HepG2 (cell line): Measurements from ENCODE around the gene DAB2IP. TPM values are rescaled to one million over a fixed set of nuclear protein-coding genes. Genes with fewer than 3 reads are reported as not detected.

Experiments
- KAT2B ChIP-seq: fragments of 150-350 bp; IDR thresholded peaks from 2 replicates; pipeline ENCODE4 v1.6.1; 2014; ENCODE audit warnings: low read depth, low read length, borderline replicate concordance
- NFE2L1 ChIP-seq: sonication (generic); formaldehyde crosslinking; IDR thresholded peaks from 2 replicates; pipeline ENCODE4 v1.4.0; 2020; ENCODE audit warnings: missing genetic modification reagents, mild to moderate bottlenecking, borderline replicate concordance
- RCOR2 ChIP-seq: IDR thresholded peaks from 2 replicates; pipeline ENCODE4 v1.6.1; 2016; ENCODE audit warnings: missing biosample characterization, missing genetic modification reagents
- ZNF501 ChIP-seq: sonication (generic); formaldehyde crosslinking; IDR thresholded peaks from 2 replicates; pipeline ENCODE4 v1.5.1; 2020; ENCODE audit warnings: mild to moderate bottlenecking, moderate library complexity, missing genetic modification reagents
- ZNF547 ChIP-seq: sonication (generic); formaldehyde crosslinking; IDR thresholded peaks from 2 replicates; pipeline ENCODE4 v1.5.1; 2020; ENCODE audit warnings: mild to moderate bottlenecking, missing genetic modification reagents
- polyA plus RNA-seq, 8 experiments: library from polyadenylated mRNA; depleted of rRNA in 3 of 8; stranded (reverse) in 7 of 8; unstranded in 1 of 8; fragments of >200 nt; fragmentation: Illumina TruSeq in 4 of 8; extraction: Trizol in 4 of 8; gene quantifications; 2 replicates each; pipeline versions ENCODE4 v1.2.1 to v1.2.3, GENCODE V29; 2011 to 2016; ENCODE audit warnings: low read depth in 4 of 8, missing spikeins in 1 of 8, mixed read lengths in 1 of 8; ENCODE audit not compliant: insufficient read depth in 1 of 8
- total RNA-seq, 5 experiments: library from RNA; depleted of rRNA; stranded (reverse); fragments of >200 nt; fragmentation: Illumina TruSeq; extraction: Trizol; gene quantifications; 2 replicates each; pipeline ENCODE4 v1.2.3, GENCODE V29; 2016; ENCODE audit warnings: low read depth in 1 of 5
- TF ChIP-seq, protein P1 (sequence below): sonication (generic); formaldehyde crosslinking; IDR thresholded peaks from 2 replicates; pipeline ENCODE4 v1.9.0; 2021; ENCODE audit warnings: mild to moderate bottlenecking, missing genetic modification reagents
- TF ChIP-seq, protein P2 (sequence below): sonication (generic); formaldehyde crosslinking; IDR thresholded peaks from 2 replicates; pipeline ENCODE4 v1.5.1; 2020; ENCODE audit warnings: mild to moderate bottlenecking, missing genetic modification reagents, moderate library complexity

DAB2IP gene
- total and polyA plus RNA-seq, 2 of the 13 experiments (the other 11 are each of a cell fraction or from before 2014, with no cell fraction given): 25.3 to 37.9 TPM

DNA sequence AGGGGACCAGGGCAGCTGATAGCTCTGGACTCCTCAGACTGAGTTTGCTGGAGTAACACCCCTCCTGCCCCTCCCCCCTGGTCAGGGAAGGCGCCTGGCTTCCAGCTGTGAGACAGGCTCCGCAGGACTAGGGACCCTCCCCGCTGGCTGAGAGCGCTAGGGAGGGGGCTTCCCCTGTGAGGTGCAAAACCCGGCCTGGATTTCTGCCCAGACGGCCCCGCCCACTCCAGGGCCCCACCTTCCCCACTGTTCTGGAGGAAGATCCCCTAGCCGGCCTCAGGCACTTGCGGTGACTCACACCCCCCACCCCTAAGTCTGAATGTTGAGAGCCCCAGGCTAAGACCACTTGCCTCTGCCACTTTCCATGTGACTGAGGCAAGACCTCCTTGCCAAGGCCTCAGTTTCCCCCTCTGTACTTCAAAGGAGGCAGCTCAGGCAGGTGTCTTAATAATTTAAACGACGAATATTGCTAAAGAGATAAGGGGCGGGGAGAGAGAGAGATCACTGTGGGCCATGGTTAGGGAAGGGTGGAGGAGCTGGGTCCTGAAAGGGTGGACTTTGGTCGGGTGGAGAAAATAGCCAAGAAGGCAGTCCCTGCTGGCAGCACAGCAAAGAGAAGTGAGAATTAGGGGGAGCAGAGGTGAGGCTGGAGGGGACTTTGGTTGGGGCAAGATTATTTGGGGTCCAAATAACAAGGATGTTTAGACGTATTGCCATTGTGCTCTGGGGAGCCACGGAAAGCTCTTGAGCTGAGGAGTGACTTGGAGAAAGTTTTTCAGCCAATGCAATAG, 1.0 kb upstream of the DAB2IP start (continued):
- TF ChIP-seq ZNF501 (peak; percentile 59; the same call in 1 of the 2 replicates), RCOR2 (CRISPR knock-in tag) (no peak), KAT2B (no peak), NFE2L1 (CRISPR knock-in tag) (no peak), ZNF547 (CRISPR knock-in tag) (no peak)
- TF ChIP-seq, protein P1, sequence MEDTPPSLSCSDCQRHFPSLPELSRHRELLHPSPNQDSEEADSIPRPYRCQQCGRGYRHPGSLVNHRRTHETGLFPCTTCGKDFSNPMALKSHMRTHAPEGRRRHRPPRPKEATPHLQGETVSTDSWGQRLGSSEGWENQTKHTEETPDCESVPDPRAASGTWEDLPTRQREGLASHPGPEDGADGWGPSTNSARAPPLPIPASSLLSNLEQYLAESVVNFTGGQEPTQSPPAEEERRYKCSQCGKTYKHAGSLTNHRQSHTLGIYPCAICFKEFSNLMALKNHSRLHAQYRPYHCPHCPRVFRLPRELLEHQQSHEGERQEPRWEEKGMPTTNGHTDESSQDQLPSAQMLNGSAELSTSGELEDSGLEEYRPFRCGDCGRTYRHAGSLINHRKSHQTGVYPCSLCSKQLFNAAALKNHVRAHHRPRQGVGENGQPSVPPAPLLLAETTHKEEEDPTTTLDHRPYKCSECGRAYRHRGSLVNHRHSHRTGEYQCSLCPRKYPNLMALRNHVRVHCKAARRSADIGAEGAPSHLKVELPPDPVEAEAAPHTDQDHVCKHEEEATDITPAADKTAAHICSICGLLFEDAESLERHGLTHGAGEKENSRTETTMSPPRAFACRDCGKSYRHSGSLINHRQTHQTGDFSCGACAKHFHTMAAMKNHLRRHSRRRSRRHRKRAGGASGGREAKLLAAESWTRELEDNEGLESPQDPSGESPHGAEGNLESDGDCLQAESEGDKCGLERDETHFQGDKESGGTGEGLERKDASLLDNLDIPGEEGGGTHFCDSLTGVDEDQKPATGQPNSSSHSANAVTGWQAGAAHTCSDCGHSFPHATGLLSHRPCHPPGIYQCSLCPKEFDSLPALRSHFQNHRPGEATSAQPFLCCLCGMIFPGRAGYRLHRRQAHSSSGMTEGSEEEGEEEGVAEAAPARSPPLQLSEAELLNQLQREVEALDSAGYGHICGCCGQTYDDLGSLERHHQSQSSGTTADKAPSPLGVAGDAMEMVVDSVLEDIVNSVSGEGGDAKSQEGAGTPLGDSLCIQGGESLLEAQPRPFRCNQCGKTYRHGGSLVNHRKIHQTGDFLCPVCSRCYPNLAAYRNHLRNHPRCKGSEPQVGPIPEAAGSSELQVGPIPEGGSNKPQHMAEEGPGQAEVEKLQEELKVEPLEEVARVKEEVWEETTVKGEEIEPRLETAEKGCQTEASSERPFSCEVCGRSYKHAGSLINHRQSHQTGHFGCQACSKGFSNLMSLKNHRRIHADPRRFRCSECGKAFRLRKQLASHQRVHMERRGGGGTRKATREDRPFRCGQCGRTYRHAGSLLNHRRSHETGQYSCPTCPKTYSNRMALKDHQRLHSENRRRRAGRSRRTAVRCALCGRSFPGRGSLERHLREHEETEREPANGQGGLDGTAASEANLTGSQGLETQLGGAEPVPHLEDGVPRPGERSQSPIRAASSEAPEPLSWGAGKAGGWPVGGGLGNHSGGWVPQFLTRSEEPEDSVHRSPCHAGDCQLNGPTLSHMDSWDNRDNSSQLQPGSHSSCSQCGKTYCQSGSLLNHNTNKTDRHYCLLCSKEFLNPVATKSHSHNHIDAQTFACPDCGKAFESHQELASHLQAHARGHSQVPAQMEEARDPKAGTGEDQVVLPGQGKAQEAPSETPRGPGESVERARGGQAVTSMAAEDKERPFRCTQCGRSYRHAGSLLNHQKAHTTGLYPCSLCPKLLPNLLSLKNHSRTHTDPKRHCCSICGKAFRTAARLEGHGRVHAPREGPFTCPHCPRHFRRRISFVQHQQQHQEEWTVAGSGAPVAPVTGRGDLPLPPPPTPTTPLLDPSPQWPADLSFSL (CRISPR knock-in tag): no peak
- TF ChIP-seq, protein P2, sequence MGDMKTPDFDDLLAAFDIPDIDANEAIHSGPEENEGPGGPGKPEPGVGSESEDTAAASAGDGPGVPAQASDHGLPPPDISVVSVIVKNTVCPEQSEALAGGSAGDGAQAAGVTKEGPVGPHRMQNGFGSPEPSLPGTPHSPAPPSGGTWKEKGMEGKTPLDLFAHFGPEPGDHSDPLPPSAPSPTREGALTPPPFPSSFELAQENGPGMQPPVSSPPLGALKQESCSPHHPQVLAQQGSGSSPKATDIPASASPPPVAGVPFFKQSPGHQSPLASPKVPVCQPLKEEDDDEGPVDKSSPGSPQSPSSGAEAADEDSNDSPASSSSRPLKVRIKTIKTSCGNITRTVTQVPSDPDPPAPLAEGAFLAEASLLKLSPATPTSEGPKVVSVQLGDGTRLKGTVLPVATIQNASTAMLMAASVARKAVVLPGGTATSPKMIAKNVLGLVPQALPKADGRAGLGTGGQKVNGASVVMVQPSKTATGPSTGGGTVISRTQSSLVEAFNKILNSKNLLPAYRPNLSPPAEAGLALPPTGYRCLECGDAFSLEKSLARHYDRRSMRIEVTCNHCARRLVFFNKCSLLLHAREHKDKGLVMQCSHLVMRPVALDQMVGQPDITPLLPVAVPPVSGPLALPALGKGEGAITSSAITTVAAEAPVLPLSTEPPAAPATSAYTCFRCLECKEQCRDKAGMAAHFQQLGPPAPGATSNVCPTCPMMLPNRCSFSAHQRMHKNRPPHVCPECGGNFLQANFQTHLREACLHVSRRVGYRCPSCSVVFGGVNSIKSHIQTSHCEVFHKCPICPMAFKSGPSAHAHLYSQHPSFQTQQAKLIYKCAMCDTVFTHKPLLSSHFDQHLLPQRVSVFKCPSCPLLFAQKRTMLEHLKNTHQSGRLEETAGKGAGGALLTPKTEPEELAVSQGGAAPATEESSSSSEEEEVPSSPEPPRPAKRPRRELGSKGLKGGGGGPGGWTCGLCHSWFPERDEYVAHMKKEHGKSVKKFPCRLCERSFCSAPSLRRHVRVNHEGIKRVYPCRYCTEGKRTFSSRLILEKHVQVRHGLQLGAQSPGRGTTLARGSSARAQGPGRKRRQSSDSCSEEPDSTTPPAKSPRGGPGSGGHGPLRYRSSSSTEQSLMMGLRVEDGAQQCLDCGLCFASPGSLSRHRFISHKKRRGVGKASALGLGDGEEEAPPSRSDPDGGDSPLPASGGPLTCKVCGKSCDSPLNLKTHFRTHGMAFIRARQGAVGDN (CRISPR knock-in tag): peak; percentile 39
